ENCODE data around the gene SLC9A1.
A peak's percentile ranks its signal among the peaks of the same experiment; 100 is the strongest.

SLC9A1 gene

DNA sequence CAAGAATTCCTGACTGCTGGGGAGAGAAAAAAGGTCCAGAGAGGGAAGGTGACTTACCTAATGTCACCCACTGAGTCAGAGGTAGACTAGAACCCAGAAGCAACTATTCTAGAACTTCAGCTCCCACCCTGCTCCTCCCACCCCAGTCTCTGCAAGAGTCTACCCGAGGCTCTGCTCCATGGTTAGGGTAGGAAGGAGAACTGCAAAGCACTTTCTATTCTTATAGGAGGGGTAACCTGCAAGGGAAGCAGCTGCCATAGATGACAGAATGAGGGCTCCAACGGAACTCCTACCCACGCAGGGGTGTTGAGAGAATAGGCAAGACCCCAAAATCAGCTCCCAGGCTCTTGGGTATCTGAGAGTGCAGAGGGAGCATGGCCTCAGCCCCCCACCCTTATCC is 4.3 kb downstream of the SLC9A1 start:
- no peak for DNase-seq (ENCODE audit: low read depth)

DNA sequence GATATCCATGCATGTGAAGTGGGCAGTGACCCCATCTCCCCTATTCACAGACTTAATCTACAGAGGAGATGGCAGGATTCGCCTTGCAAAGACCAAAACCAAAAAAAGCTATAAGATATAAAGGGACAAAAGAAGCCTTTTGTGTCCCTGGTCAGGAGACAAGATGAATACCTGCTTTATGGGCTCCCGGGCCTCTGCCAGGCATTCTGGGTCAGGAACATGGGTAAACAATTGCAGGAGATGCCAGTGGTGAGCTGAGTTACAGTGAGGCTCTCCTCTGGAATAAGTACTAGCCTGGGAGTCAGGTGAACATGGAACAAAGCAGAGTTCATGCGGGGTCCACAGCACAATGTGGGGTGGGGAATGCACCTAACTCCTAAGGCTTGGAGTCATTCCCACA is 4.7 kb downstream of the SLC9A1 start:
- H3K4me1 ChIP-seq (ENCODE audit: control insufficient read depth, insufficient read depth, low read length) = peaks cover 57% of the 10 kb centered on the region

More for the DNA sequence above, 4.3 kb downstream of the SLC9A1 start:
- Histone ChIP-seq H3K4me3 (ENCODE audit: low read length) (no peak overlapping the region), H3K36me3 (ENCODE audit: control insufficient read depth, insufficient read depth, low read length, severe bottlenecking) (no peaks in the 10 kb centered on the region), H3K9me3 (ENCODE audit: control insufficient read depth, low read length) (no peaks in the 10 kb centered on the region), H3K4me1 (ENCODE audit: control insufficient read depth, insufficient read depth, low read length) (peaks cover 57% of the 10 kb centered on the region), H3K9ac (ENCODE audit: low read length) (no peak overlapping the region), H3K27me3 (replicated peaks; ENCODE audit: control insufficient read depth, insufficient read depth, low read length) (no peaks in the 10 kb centered on the region)

DNA sequence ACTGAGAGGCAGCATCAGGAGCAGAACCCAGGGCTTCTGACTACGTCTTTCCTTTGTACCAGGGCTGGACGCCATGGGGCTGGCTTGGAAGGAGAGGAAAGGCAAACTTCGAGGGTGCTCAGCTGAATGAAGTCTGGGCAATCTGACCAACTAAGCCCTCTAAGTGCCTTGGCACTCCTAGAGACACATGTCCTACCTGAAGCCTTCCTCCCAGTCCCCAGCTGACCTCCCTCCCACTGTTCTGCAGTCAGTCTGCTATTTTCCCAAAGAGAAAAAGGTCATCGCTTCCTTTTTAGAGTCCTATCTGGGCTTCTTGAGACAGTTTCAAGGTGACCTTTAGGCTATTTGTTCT is 5.2 kb downstream of the SLC9A1 start:
- Histone ChIP-seq H3K36me3 (ENCODE audit: control insufficient read depth, insufficient read depth, low read length, severe bottlenecking) (no peaks in the 10 kb centered on the region), H3K27me3 (replicated peaks; ENCODE audit: control insufficient read depth, insufficient read depth, low read length) (no peaks in the 10 kb centered on the region), H3K4me1 (ENCODE audit: control insufficient read depth, insufficient read depth, low read length) (peaks cover 60% of the 10 kb centered on the region), H3K9ac (ENCODE audit: low read length) (no peak overlapping the region), H3K4me3 (ENCODE audit: low read length) (no peak overlapping the region), H3K9me3 (ENCODE audit: control insufficient read depth, low read length) (no peaks in the 10 kb centered on the region)
- DNase-seq (ENCODE audit: low read depth) = no peak

More for the DNA sequence above, 4.7 kb downstream of the SLC9A1 start:
- H3K9ac ChIP-seq (ENCODE audit: low read length) = no peak overlapping the region
- no peak for DNase-seq (ENCODE audit: low read depth)
- no peak overlapping the region for H3K4me3 ChIP-seq (ENCODE audit: low read length)
- no peaks in the 10 kb centered on the region for H3K9me3 ChIP-seq (ENCODE audit: control insufficient read depth, low read length)
- no peaks in the 10 kb centered on the region for H3K27me3 ChIP-seq (replicated peaks; ENCODE audit: control insufficient read depth, insufficient read depth, low read length)
- no peaks in the 10 kb centered on the region for H3K36me3 ChIP-seq (ENCODE audit: control insufficient read depth, insufficient read depth, low read length, severe bottlenecking)

DNA sequence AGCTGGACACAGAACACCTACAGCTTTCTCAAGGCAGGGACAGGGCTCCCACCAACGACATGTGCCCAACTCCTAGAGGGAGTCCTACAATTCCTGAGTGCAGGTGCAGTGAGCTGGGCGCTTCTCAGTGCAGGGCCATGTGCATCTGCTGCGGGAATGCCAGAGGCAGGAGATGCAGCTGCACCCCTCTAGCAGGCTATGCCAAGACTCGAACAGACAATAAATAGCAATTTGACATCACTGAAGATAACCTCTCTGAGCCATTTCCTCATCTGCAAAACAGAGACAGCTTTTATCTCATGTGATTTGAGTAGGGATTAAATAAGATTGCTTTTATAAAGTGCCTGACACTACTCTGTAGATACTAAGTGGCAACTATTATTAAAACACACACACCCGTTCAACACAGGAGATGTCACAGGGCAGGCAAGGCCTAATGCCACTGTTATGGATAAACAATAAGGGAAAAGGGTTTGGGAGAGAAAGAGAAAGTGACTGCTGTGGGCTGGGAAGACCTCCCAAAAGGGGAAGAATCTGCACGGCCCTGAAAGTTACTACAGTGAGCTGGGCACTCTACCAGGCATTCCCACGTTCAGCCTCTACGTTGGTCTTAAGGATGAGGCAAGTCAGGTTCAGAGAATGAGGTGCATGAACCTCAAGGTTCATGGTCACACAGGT is 5.7 kb downstream of the SLC9A1 start:
- Histone ChIP-seq H3K9me3 (ENCODE audit: control insufficient read depth, low read length) (no peaks in the 10 kb centered on the region), H3K4me3 (ENCODE audit: low read length) (no peak overlapping the region), H3K27me3 (replicated peaks; ENCODE audit: control insufficient read depth, insufficient read depth, low read length) (no peaks in the 10 kb centered on the region), H3K4me1 (ENCODE audit: control insufficient read depth, insufficient read depth, low read length) (peaks cover 62% of the 10 kb centered on the region), H3K36me3 (ENCODE audit: control insufficient read depth, insufficient read depth, low read length, severe bottlenecking) (no peaks in the 10 kb centered on the region), H3K9ac (ENCODE audit: low read length) (no peak overlapping the region)
- DNase-seq (ENCODE audit: low read depth) = no peak

DNA sequence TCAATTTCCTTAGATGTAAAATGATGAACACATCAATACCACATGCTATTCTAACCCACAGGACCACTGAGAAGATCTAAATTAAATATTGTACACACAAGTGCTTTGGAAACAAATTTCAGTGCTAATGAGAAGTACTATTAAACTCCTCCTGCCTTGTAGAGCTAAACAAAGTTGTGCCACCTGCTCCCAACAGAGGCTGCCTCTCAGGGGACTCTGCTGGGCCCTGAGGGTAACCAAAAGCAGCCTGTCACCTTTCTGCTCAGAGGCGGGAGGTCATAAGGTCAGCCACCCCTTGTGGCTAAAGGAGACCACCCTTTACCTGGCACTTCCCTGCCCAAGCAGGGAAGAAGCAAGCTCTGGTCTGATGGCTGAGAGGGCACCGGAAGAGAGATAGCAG is 6.3 kb downstream of the SLC9A1 start:
- Histone ChIP-seq H3K9ac (ENCODE audit: low read length) (no peak overlapping the region), H3K4me3 (ENCODE audit: low read length) (no peak overlapping the region), H3K9me3 (ENCODE audit: control insufficient read depth, low read length) (no peaks in the 10 kb centered on the region), H3K36me3 (ENCODE audit: control insufficient read depth, insufficient read depth, low read length, severe bottlenecking) (no peaks in the 10 kb centered on the region), H3K4me1 (ENCODE audit: control insufficient read depth, insufficient read depth, low read length) (peaks cover 62% of the 10 kb centered on the region), H3K27me3 (replicated peaks; ENCODE audit: control insufficient read depth, insufficient read depth, low read length) (no peaks in the 10 kb centered on the region)
- no peak for DNase-seq (ENCODE audit: low read depth)

DNA sequence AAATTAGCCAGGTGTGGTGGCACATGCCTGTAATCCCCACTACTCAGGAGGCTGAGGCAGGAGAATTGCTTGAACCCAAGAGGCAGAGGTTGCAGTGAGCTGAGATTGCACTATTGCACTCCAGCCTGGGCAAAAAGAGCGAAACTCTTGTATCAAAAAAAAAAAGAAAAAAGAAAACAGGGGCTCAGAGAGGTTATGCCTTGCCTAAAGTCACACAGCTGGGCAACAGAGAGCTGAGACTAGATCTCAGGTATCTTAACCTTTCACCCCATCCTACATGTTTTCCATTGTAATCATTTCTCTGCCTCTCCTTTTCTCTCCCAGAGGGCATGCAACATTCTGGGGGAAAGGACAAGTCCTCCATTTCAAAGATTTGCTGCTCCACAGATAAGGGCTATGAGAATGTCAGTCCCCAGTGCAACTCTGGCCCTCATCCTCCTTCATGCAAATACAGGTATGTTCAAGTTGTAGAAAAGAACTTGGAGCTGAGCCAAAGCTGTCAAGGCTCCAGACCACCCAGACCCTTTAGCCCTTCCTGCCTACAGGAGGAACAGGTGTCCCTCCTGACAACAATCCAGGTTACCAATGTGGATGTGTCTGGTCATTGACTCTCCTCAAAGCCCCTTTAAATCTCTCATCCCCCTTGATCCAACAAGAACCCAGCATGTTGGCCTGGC is 6.9 kb downstream of the SLC9A1 start:
- no peak overlapping the region for H3K9ac ChIP-seq (ENCODE audit: low read length)
- no peaks in the 10 kb centered on the region for H3K36me3 ChIP-seq (ENCODE audit: control insufficient read depth, insufficient read depth, low read length, severe bottlenecking)
- H3K27me3 ChIP-seq (replicated peaks; ENCODE audit: control insufficient read depth, insufficient read depth, low read length) = no peaks in the 10 kb centered on the region
- H3K4me3 ChIP-seq (ENCODE audit: low read length) = no peak overlapping the region
- peaks cover 62% of the 10 kb centered on the region for H3K4me1 ChIP-seq (ENCODE audit: control insufficient read depth, insufficient read depth, low read length)
- H3K9me3 ChIP-seq (ENCODE audit: control insufficient read depth, low read length) = no peaks in the 10 kb centered on the region
- no peak for DNase-seq (ENCODE audit: low read depth)

DNA sequence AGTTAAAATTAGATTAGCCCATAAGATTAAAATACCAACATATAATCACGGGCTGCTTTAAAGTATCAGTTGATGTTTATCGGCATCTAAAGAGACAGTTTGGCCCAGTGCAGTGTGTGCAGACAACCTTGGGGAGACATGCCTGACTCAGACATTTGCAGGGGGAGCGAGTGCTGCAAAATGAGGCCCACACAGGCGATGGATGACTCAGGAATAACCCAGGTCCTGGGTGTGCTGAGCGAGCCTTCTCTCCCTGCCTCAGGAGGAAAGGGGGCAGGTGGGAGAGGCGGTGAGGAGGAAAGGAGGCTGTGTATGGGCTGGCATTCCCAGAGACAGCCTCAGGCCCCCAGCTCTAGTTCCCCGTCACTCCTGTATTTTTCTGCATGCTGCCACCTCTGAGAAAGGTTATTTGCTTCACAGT is 9.0 kb downstream of the SLC9A1 start:
- Histone ChIP-seq H3K4me3 (ENCODE audit: low read length) (peak overlapping the region; percentile 44), H3K4me1 (ENCODE audit: control insufficient read depth, insufficient read depth, low read length) (peaks cover 61% of the 10 kb centered on the region), H3K27me3 (replicated peaks; ENCODE audit: control insufficient read depth, insufficient read depth, low read length) (no peaks in the 10 kb centered on the region), H3K9me3 (ENCODE audit: control insufficient read depth, low read length) (no peaks in the 10 kb centered on the region), H3K9ac (ENCODE audit: low read length) (peak overlapping the region; percentile 72), H3K36me3 (ENCODE audit: control insufficient read depth, insufficient read depth, low read length, severe bottlenecking) (no peaks in the 10 kb centered on the region)
- DNase-seq (ENCODE audit: low read depth) = peak; percentile 91

DNA sequence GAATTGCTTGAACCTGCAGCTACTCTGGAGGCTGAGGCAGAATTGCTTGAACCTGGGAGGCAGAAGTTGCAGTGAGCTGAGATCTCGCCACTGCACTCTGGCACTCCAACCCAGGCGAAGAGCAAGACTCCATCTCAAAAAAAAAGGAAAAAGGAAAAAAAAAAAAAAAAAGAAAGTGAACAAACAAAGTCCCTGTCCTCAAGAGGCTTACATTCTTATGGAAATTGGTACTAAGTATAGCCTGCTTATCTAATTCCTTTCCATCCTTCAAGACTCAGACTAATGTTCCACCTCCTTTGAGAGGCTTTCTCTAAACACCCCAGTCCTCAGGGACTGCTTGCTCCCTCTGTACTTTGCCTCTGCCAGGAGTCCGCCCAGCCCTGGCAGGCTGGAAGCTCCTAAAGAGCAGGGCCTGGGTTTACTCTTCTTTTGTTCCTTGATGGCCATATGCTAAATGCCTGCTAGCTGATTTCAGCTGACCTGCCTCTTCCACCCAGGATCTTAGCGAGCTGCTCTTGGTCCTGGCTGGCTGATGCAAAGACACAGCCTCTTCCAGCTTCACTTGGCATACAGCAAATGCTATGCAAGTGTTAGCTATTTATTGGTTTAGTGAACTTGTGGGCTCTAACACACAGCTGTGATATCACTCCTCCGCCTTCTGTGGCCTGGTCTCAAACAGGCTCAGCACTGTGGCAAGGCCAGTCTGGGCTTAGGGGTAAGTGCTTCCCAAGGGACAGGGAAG is 9.8 kb downstream of the SLC9A1 start:
- Histone ChIP-seq H3K4me3 (ENCODE audit: low read length) (peak overlapping the region; percentile 44), H3K36me3 (ENCODE audit: control insufficient read depth, insufficient read depth, low read length, severe bottlenecking) (no peaks in the 10 kb centered on the region)

DNA sequence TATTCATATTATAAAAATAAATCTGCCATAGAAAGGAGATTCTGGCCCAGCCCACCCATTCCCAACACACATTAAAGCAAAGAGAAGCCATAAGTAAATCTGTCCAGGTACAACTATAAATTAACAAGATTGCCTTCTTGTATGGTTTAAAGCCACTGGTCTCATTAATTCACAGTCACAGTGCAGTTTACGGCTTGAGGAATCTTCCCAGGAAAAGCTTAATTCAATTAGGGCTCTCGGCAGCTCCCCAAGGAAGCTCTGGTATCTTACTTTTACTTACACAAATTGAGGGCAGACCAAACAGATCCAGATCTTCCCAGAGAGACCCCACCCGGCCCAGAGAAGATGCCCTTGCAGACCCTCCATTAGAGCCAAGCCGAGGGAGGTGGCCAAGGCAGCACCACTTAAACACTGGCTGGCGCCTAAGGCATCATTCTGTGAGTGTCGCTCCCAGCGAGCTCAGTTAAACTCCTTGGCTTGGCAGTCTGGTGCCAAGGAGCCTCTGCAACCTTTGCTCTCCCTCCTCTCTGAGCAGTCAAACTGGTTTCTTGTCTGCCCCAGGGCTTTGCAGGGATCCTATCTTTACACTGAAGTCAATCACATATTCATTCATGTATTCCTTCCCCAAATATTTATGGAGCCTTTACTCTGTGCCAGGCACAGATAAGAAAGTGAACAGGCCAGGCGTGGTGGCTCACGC is 10.7 kb downstream of the SLC9A1 start:
- Histone ChIP-seq H3K4me3 (ENCODE audit: low read length) (no peak overlapping the region), H3K27me3 (replicated peaks; ENCODE audit: control insufficient read depth, insufficient read depth, low read length) (no peaks in the 10 kb centered on the region), H3K4me1 (ENCODE audit: control insufficient read depth, insufficient read depth, low read length) (peaks cover 61% of the 10 kb centered on the region), H3K9ac (ENCODE audit: low read length) (no peak overlapping the region), H3K36me3 (ENCODE audit: control insufficient read depth, insufficient read depth, low read length, severe bottlenecking) (no peaks in the 10 kb centered on the region), H3K9me3 (ENCODE audit: control insufficient read depth, low read length) (no peaks in the 10 kb centered on the region)
- DNase-seq (ENCODE audit: low read depth) = no peak

More for the DNA sequence above, 9.8 kb downstream of the SLC9A1 start:
- H3K4me1 ChIP-seq (ENCODE audit: control insufficient read depth, insufficient read depth, low read length) = peaks cover 61% of the 10 kb centered on the region
- peak overlapping the region; percentile 72 for H3K9ac ChIP-seq (ENCODE audit: low read length)
- H3K27me3 ChIP-seq (replicated peaks; ENCODE audit: control insufficient read depth, insufficient read depth, low read length) = no peaks in the 10 kb centered on the region
- H3K9me3 ChIP-seq (ENCODE audit: control insufficient read depth, low read length) = no peaks in the 10 kb centered on the region
- peak; percentile 72 for DNase-seq (ENCODE audit: low read depth)

DNA sequence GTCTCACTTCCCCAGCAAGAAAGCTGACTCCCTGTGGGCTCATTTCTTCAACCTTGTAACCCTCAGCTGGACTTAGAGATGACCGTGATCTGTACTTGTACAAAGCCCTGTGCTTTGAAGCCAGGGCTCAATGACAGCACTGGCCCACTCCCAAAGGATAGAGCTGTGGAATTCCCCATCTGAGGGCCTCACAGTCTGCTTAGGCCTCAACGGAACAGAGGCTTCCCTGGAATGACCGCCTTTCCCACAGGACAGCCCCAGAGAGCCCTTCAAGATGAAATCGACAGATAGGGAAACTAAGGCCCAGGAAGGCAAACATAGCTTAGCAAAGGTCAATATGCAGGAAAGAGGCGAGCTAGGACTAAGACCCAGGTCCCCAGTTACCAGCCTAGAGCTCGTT is 11.5 kb downstream of the SLC9A1 start:
- no peaks in the 10 kb centered on the region for H3K27me3 ChIP-seq (replicated peaks; ENCODE audit: control insufficient read depth, insufficient read depth, low read length)
- no peak overlapping the region for H3K9ac ChIP-seq (ENCODE audit: low read length)
- no peaks in the 10 kb centered on the region for H3K9me3 ChIP-seq (ENCODE audit: control insufficient read depth, low read length)
- peaks cover 61% of the 10 kb centered on the region for H3K4me1 ChIP-seq (ENCODE audit: control insufficient read depth, insufficient read depth, low read length)
- H3K4me3 ChIP-seq (ENCODE audit: low read length) = no peak overlapping the region
- no peaks in the 10 kb centered on the region for H3K36me3 ChIP-seq (ENCODE audit: control insufficient read depth, insufficient read depth, low read length, severe bottlenecking)
- DNase-seq (ENCODE audit: low read depth) = peak; percentile 64

DNA sequence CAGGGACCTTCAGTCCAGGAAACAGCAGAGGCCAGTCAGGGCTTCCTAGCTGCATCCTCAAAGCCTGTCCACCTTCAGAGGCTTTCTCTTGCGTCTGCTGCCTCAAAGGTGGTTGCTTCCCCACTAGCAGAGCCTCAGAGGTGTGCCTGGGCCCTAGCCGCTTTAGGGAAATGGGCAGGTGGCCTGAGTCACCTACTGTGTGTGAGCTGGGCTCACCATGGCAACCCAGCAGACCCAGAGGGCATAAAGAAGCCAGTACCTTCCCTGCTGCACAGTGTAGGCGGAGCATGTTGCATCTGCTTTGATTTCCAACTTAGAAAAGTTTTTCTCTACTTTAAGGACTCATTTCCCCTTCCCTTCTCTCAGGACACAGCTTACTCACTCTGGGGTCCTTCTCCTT is 12.5 kb downstream of the SLC9A1 start:
- no peaks in the 10 kb centered on the region for H3K9me3 ChIP-seq (ENCODE audit: control insufficient read depth, low read length)
- no peaks in the 10 kb centered on the region for H3K27me3 ChIP-seq (replicated peaks; ENCODE audit: control insufficient read depth, insufficient read depth, low read length)
- no peak for DNase-seq (ENCODE audit: low read depth)
- no peaks in the 10 kb centered on the region for H3K36me3 ChIP-seq (ENCODE audit: control insufficient read depth, insufficient read depth, low read length, severe bottlenecking)
- peaks cover 52% of the 10 kb centered on the region for H3K4me1 ChIP-seq (ENCODE audit: control insufficient read depth, insufficient read depth, low read length)
- H3K9ac ChIP-seq (ENCODE audit: low read length) = no peak overlapping the region
- H3K4me3 ChIP-seq (ENCODE audit: low read length) = no peak overlapping the region
